Measurements from ENCODE around the gene TAB2.
"Not testable (repeated sequence)": the region's sequence is repeated elsewhere in the genome, so short reads cannot be mapped to it uniquely, and the experiment has no call there.

TAB2 gene

GRCh38 chr6:149446791-149447376, 129.4 kb downstream of the TAB2 start:
- DNase-seq: peak in 1 of 2 experiments; percentile 35

- DNase-seq: no peak
Measured at GRCh38 chr6:149448821-149449453, 131.4 kb downstream of the TAB2 start.

GRCh38 chr6:149449831-149450678, 132.5 kb downstream of the TAB2 start:
- DNase-seq: no peak

- DNase-seq: no peak
Measured at GRCh38 chr6:149450679-149451375, 133.3 kb downstream of the TAB2 start.

GRCh38 chr6:149451376-149452036, 134.0 kb downstream of the TAB2 start:
- peak; percentile 39 to 49 for DNase-seq

GRCh38 chr6:149452037-149452939, 134.8 kb downstream of the TAB2 start:
- no peak for DNase-seq

- no peak for DNase-seq
Measured at GRCh38 chr6:149453597-149454345, 136.3 kb downstream of the TAB2 start.

GRCh38 chr6:149454346-149454848, 136.9 kb downstream of the TAB2 start:
- DNase-seq: no peak

- DNase-seq: no peak
Measured at GRCh38 chr6:149455031-149455732, 137.7 kb downstream of the TAB2 start.

- DNase-seq: no peak
Measured at GRCh38 chr6:149456311-149457021, 139.0 kb downstream of the TAB2 start.

GRCh38 chr6:149457316-149457884, 139.9 kb downstream of the TAB2 start:
- DNase-seq: no peak

- no peak for DNase-seq
Measured at GRCh38 chr6:149458196-149458595, 140.7 kb downstream of the TAB2 start.

- no peak for DNase-seq
Measured at GRCh38 chr6:149458806-149459205, 141.3 kb downstream of the TAB2 start.

- DNase-seq: no peak
Measured at GRCh38 chr6:149459761-149460160, 142.2 kb downstream of the TAB2 start.

GRCh38 chr6:149460249-149460648, 142.7 kb downstream of the TAB2 start:
- not testable (repeated sequence) for DNase-seq
